Endodermal cell (in vitro differentiated cells): ENCODE results near the gene ANKRD52. TPM values are rescaled to one million over a fixed set of nuclear protein-coding genes. Genes with fewer than 3 reads are reported as not detected.
"Not testable (repeated sequence)": the region's sequence is repeated elsewhere in the genome, so short reads cannot be mapped to it uniquely, and the experiment has no call there.

Source experiments
- DNase-seq: peaks from one replicate; pipeline ENCODE4 v3.0.0-alpha.2; 2017
- H3K27ac ChIP-seq: 2 replicates; pipeline ENCODE4 v1.5.1; 2013; ENCODE audit warnings: mild to moderate bottlenecking, low read depth, low read length, moderate library complexity
- H3K27me3 ChIP-seq: 2 replicates; pipeline ENCODE4 v1.6.1; 2013; ENCODE audit warnings: mild to moderate bottlenecking, low read length, moderate library complexity; ENCODE audit not compliant: insufficient read depth, control insufficient read depth, poor library complexity, severe bottlenecking
- H3K36me3 ChIP-seq: 2 replicates; pipeline ENCODE4 v1.7.0; 2013; ENCODE audit warnings: mild to moderate bottlenecking, low read length, moderate library complexity; ENCODE audit not compliant: control insufficient read depth, insufficient read depth
- H3K4me1 ChIP-seq: one replicate; pipeline ENCODE4 v1.7.0; 2013; ENCODE audit warnings: low read length; ENCODE audit not compliant: control insufficient read depth, insufficient read depth
- H3K4me3 ChIP-seq: 2 replicates; pipeline ENCODE4 v1.5.1; 2013; ENCODE audit warnings: mild to moderate bottlenecking, low read length, moderate library complexity
- H3K9ac ChIP-seq: 2 replicates; pipeline ENCODE4 v1.6.1; 2013; ENCODE audit warnings: mild to moderate bottlenecking, low read length, moderate library complexity; ENCODE audit not compliant: poor library complexity, severe bottlenecking; ENCODE audit errors: extremely low read depth
- H3K9me3 ChIP-seq: 2 replicates; pipeline ENCODE4 v1.6.1; 2013; ENCODE audit warnings: mild to moderate bottlenecking, low read length, moderate library complexity; ENCODE audit not compliant: control insufficient read depth
- H3K27ac Mint-ChIP-seq: 2 replicates; pipeline ENCODE4 v1.8.0; 2020; ENCODE audit warnings: mixed read lengths
- H3K27me3 Mint-ChIP-seq: 2 replicates; pipeline ENCODE4 v1.8.0; 2021; ENCODE audit warnings: mild to moderate bottlenecking, mixed read lengths; ENCODE audit not compliant: insufficient read depth
- H3K36me3 Mint-ChIP-seq: 2 replicates; pipeline ENCODE4 v1.8.0; 2020; ENCODE audit warnings: low read depth, mixed read lengths
- H3K4me1 Mint-ChIP-seq: 2 replicates; pipeline ENCODE4 v1.8.0; 2020; ENCODE audit warnings: mixed read lengths
- H3K4me3 Mint-ChIP-seq: 2 replicates; pipeline ENCODE4 v1.8.0; 2020; ENCODE audit warnings: mild to moderate bottlenecking, moderate library complexity, mixed read lengths
- H3K9me3 Mint-ChIP-seq: 2 replicates; pipeline ENCODE4 v1.8.0; 2020; ENCODE audit warnings: mild to moderate bottlenecking, mixed read lengths
- CTCF ChIP-seq: fragments of 200-600 bp; sonication (generic); conservative IDR thresholded peaks from 2 replicates; pipeline ENCODE4 v1.5.0; 2021; ENCODE audit warnings: antibody characterized with exemption, mild to moderate bottlenecking
- WGBS, 2 experiments: methylation state at CpG; one replicate each; pipeline versions ENCODE4 v1.1.5 to v1.1.7; 2013; ENCODE audit warnings: missing lambda C conversion rate in 2 of 2, mixed read lengths in 1 of 2; ENCODE audit not compliant: insufficient coverage in 1 of 2, insufficient read length in 1 of 2; 5-methylcytosine and 5-hydroxymethylcytosine counted together
- total RNA-seq, 2 donors: library from RNA; stranded (reverse); fragmentation: NEBNext Ultra II Directional in 1 of 2; extraction: Animal tissue kit (Norgen Biotek cat#: 25700) in 1 of 2; gene quantifications; 2 replicates in 1 of 2; 3 replicates in 1 of 2; pipeline ENCODE4 v1.2.1, GENCODE V29; 2021

Gene ANKRD52
- total RNA-seq, 2 donors from 2014 or later: 39.3 to 54.9 TPM

- Histone ChIP-seq H3K4me3 (no peak overlapping the region), H3K27ac (no peak overlapping the region), H3K9ac (no peak overlapping the region), H3K36me3 (peaks cover 52% of the 10 kb centered on the region), H3K27me3 (no peaks in the 10 kb centered on the region), H3K4me1 (no peaks in the 10 kb centered on the region), H3K9me3 (no peaks in the 10 kb centered on the region)
- H3K27me3 Mint-ChIP-seq: no peaks in the 10 kb centered on the region
- DNase-seq: no peak
- H3K36me3 Mint-ChIP-seq: peaks cover 40% of the 10 kb centered on the region
- H3K4me1 Mint-ChIP-seq: peaks cover 2% of the 10 kb centered on the region
- no peak overlapping the region for H3K4me3 Mint-ChIP-seq
- WGBS, 2 experiments: 85% methylated on average over 3 of the region's 3 CpGs; no CpG with 5 or more reads in 1 of the 2 experiments
- no peaks in the 10 kb centered on the region for H3K9me3 Mint-ChIP-seq
- TF ChIP-seq CTCF: no peak
- H3K27ac Mint-ChIP-seq: no peak overlapping the region
Measured at GRCh38 chr12:56288705-56289387, 30.7 kb upstream of the ANKRD52 start.

- Histone ChIP-seq H3K27ac (no peak overlapping the region), H3K27me3 (no peaks in the 10 kb centered on the region), H3K9ac (no peak overlapping the region), H3K36me3 (peaks cover 70% of the 10 kb centered on the region), H3K9me3 (no peaks in the 10 kb centered on the region), H3K4me1 (no peaks in the 10 kb centered on the region), H3K4me3 (no peak overlapping the region)
- H3K4me1 Mint-ChIP-seq: peaks cover 1% of the 10 kb centered on the region
- H3K4me3 Mint-ChIP-seq: no peak overlapping the region
- peaks cover 54% of the 10 kb centered on the region for H3K36me3 Mint-ChIP-seq
- 99 to 100% methylated on average over 2 to 3 of the region's 4 CpGs for WGBS, 2 experiments
- no peak for DNase-seq
- no peaks in the 10 kb centered on the region for H3K27me3 Mint-ChIP-seq
- no peak for TF ChIP-seq CTCF
- no peaks in the 10 kb centered on the region for H3K9me3 Mint-ChIP-seq
- no peak overlapping the region for H3K27ac Mint-ChIP-seq
Measured at GRCh38 chr12:56286044-56286830, 28.1 kb upstream of the ANKRD52 start.

GRCh38 chr12:56284263-56284662 lies 26.1 kb upstream of the ANKRD52 start:
- not testable (repeated sequence) for DNase-seq, H3K9ac ChIP-seq, H3K27me3 ChIP-seq, H3K9me3 ChIP-seq, H3K27me3 Mint-ChIP-seq, H3K4me1 ChIP-seq, H3K9me3 Mint-ChIP-seq, H3K27ac Mint-ChIP-seq, H3K27ac ChIP-seq, H3K4me3 Mint-ChIP-seq, H3K4me3 ChIP-seq, H3K4me1 Mint-ChIP-seq
- peaks cover 69% of the 10 kb centered on the region for H3K36me3 ChIP-seq
- 94 to 100% methylated on average over 2 to 5 of the region's 5 CpGs for WGBS, 2 experiments
- H3K36me3 Mint-ChIP-seq: peaks cover 49% of the 10 kb centered on the region
